Measurements from ENCODE around the gene TUBGCP3. TPM values are rescaled to one million over a fixed set of nuclear protein-coding genes. Genes with fewer than 3 reads are reported as not detected.
"Not testable (repeated sequence)": the region's sequence is repeated elsewhere in the genome, so short reads cannot be mapped to it uniquely, and the experiment has no call there.

The TUBGCP3 gene
- polyA plus RNA-seq, 6 donors from 2014 or later, result 13.3 to 24.4 (median 16.5) TPM

GRCh38 chr13:112562786-112563383 lies 25.1 kb downstream of the TUBGCP3 start:
- no peaks in the 10 kb centered on the region for H3K9me3 Mint-ChIP-seq
- peak overlapping the region in 1 of 6 donors; percentile 55 for H3K27ac Mint-ChIP-seq
- no peak for DNase-seq
- no peak overlapping the region for H3K4me3 Mint-ChIP-seq
- H3K27me3 Mint-ChIP-seq, result no peaks in the 10 kb centered on the region
- H3K36me3 Mint-ChIP-seq, result peaks cover 23 to 24% of the 10 kb centered on the region in 2 donors
- H3K4me1 Mint-ChIP-seq, result peaks cover 24 to 30% (median 29%) of the 10 kb centered on the region in 3 donors
- no peak for ATAC-seq (ENCODE audit: low read depth in 2 of 2)

DNA sequence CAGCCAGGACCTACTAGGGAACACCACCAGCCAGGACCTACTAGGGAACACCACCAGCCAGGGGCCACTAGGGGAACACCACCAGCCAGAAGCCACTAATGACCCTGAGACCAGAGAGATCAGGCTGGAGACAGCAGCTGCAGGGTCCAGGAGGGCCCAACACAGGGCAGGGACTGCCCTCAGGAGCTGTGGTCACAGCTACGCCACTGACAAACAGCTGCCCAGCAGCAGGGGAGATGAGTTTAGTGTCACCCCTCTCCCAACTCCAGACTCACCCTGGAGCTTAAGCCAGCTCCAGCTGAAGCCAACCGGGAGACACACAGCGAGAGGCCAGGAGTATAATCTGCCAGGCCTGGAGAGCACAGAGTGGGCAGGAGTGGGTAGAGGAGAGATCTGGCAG lies 25.7 kb downstream of the TUBGCP3 start:
- H3K36me3 Mint-ChIP-seq, result peaks cover 23 to 27% of the 10 kb centered on the region in 2 donors
- no peaks in the 10 kb centered on the region for H3K9me3 Mint-ChIP-seq
- ATAC-seq (ENCODE audit: low read depth in 2 of 2) (no peak), DNase-seq (no peak)
- no peaks in the 10 kb centered on the region for H3K27me3 Mint-ChIP-seq
- H3K27ac Mint-ChIP-seq, result peak overlapping the region in 2 of 6 donors; percentile 41 to 52
- peak overlapping the region in 1 of 8 donors; percentile 20 for H3K4me3 Mint-ChIP-seq
- H3K4me1 Mint-ChIP-seq, result peaks cover 24 to 30% (median 29%) of the 10 kb centered on the region in 3 donors

DNA sequence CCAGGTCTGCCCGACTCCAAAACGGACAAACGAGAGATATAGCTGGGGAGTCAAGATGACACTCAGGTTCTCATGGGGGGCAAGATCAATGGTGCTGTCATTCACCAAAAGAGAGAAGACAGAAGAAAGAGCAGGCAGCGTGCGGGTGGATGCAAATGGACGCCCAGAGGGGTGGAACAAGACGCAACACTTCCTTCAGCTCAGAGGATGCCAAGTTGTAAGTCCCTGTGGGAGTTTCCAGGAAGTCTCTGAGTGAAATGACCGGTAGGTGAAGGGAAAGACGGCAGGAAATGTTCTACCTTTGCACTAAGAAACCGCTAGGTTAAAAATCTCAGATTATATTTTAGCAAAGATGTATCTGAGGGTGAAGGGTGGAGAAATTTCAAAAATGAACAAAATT lies 26.5 kb downstream of the TUBGCP3 start:
- Mint-ChIP-seq H3K4me1 (peaks cover 23 to 29% (median 24%) of the 10 kb centered on the region in 3 donors), H3K27ac (peak overlapping the region in 2 of 6 donors; percentile 10 to 30), H3K4me3 (peak overlapping the region in 1 of 8 donors; percentile 32), H3K27me3 (no peaks in the 10 kb centered on the region), H3K36me3 (peaks cover 23 to 27% of the 10 kb centered on the region in 2 donors), H3K9me3 (no peaks in the 10 kb centered on the region)
- ATAC-seq (ENCODE audit: low read depth in 2 of 2) (no peak), DNase-seq (no peak)

DNA sequence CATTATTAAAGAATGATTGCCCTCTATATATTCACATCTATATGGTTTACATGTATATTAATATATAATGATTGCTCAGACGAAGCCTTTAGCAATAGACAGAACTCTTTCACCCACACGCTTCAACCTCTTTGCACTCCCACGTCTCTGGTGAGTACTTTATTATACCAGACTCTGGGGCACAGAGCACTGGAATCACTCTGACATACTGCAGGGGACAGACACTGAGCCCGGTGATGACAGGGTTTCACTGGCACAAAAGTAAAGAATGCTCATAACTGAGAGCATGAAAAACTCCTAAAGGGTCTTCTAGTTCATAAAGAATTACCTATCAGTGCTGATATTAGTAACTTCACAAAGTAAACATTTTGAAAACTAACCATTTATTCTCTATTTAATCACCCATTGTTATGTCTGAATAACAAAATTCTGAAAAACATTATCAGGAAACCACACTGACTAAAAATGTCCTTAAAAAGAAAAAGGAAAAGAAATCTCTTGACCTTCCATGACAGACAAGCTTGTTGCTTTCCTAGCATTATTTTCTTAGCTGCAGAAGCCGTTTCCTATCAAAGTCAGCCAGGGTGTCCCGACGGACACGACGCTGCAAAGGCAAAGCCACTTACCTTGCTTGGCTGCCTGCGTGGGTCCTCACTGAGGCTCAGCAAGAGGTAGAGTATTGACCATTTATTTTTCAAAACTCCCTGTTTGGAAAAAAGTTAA lies 29.1 kb downstream of the TUBGCP3 start:
- Mint-ChIP-seq H3K9me3 (no peaks in the 10 kb centered on the region), H3K4me1 (peaks cover 23 to 29% (median 24%) of the 10 kb centered on the region in 3 donors), H3K36me3 (peaks cover 22 to 48% of the 10 kb centered on the region in 2 donors), H3K27me3 (no peaks in the 10 kb centered on the region), H3K27ac (no peak overlapping the region), H3K4me3 (no peak overlapping the region)
- no peak for DNase-seq
- no peak for ATAC-seq (ENCODE audit: low read depth in 2 of 2)

GRCh38 chr13:112556600-112556999 lies 31.4 kb downstream of the TUBGCP3 start:
- H3K27me3 Mint-ChIP-seq, result no peaks in the 10 kb centered on the region
- H3K4me3 Mint-ChIP-seq, result no peak overlapping the region
- peaks cover 25 to 61% of the 10 kb centered on the region in 2 donors for H3K36me3 Mint-ChIP-seq
- H3K4me1 Mint-ChIP-seq, result peaks cover 7 to 21% (median 15%) of the 10 kb centered on the region in 3 donors
- H3K9me3 Mint-ChIP-seq, result no peaks in the 10 kb centered on the region
- H3K27ac Mint-ChIP-seq, result peak overlapping the region in 1 of 6 donors; percentile 56
- DNase-seq (no peak), ATAC-seq (ENCODE audit: low read depth in 2 of 2) (no peak)

DNA sequence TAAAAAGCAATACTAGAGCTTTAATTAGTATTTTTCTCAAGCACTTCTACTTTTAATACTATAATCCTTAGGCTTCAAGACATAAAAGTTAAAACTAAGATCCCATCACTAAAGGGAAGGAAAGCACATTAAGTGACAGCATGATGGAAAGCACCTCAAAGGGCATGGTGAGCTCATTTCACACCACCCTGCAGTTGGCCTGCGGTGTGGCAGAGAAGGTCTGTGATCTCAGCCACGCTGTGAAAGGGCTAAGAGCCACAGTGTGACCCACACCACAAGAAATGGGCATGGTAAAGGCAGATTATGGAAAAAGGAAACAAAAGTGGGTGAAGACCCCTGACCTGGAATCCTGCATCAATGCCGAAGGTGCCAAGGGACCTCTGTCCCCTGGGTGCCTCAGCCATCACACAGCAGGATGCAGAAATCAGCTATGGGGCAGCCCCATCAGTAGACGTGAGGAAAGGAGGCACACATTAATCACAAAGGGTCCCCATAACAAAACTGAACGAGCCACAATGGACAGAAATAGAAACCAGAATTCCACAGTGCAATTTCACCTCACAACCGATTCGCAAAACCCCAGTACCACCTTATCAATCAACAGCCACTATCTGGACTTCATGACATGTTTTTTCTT lies 33.6 kb downstream of the TUBGCP3 start:
- Mint-ChIP-seq H3K36me3 (peaks cover 26 to 60% of the 10 kb centered on the region in 2 donors), H3K9me3 (no peaks in the 10 kb centered on the region), H3K27ac (peak overlapping the region in 1 of 6 donors; percentile 23), H3K4me1 (peaks cover 0 to 6% (median 4%) of the 10 kb centered on the region in 3 donors), H3K27me3 (no peaks in the 10 kb centered on the region), H3K4me3 (no peak overlapping the region)
- DNase-seq (no peak), ATAC-seq (ENCODE audit: low read depth in 2 of 2) (no peak)

- DNase-seq, result not testable (repeated sequence)
These were observed 39.0 kb downstream of the TUBGCP3 start for GRCh38 chr13:112548975-112549374.

GRCh38 chr13:112545856-112546255 lies 42.1 kb downstream of the TUBGCP3 start:
- ATAC-seq (ENCODE audit: low read depth in 2 of 2), result no peak
- Mint-ChIP-seq H3K4me3 (no peak overlapping the region), H3K4me1 (peaks cover 3 to 10% (median 3%) of the 10 kb centered on the region in 3 donors), H3K27me3 (no peaks in the 10 kb centered on the region), H3K36me3 (peaks cover 21 to 38% of the 10 kb centered on the region in 2 donors), H3K9me3 (no peaks in the 10 kb centered on the region), H3K27ac (peak overlapping the region in 1 of 6 donors; percentile 78)
- no peak for DNase-seq

More at GRCh38 chr13:112548975-112549374, 39.0 kb downstream of the TUBGCP3 start:
- not testable (repeated sequence) for ATAC-seq (ENCODE audit: low read depth in 2 of 2); H3K27ac Mint-ChIP-seq; H3K4me3 Mint-ChIP-seq; H3K9me3 Mint-ChIP-seq; H3K27me3 Mint-ChIP-seq
- H3K4me1 Mint-ChIP-seq, result peaks cover 7 to 10% (median 9%) of the 10 kb centered on the region in 3 donors
- peaks cover 45 to 49% of the 10 kb centered on the region in 2 donors for H3K36me3 Mint-ChIP-seq

- Mint-ChIP-seq H3K4me1 (no peaks in the 10 kb centered on the region), H3K27me3 (no peaks in the 10 kb centered on the region), H3K36me3 (peaks cover 3 to 7% of the 10 kb centered on the region in 2 donors), H3K9me3 (peaks cover 0 to 2% (median 0%) of the 10 kb centered on the region in 7 donors), H3K27ac (peak overlapping the region in 1 of 6 donors; percentile 47), H3K4me3 (no peak overlapping the region)
- no peak for DNase-seq
- ATAC-seq (ENCODE audit: low read depth in 2 of 2), result peak in 1 of 2 donors; percentile 21
These were observed 54.9 kb downstream of the TUBGCP3 start for GRCh38 chr13:112532837-112533745.

DNA sequence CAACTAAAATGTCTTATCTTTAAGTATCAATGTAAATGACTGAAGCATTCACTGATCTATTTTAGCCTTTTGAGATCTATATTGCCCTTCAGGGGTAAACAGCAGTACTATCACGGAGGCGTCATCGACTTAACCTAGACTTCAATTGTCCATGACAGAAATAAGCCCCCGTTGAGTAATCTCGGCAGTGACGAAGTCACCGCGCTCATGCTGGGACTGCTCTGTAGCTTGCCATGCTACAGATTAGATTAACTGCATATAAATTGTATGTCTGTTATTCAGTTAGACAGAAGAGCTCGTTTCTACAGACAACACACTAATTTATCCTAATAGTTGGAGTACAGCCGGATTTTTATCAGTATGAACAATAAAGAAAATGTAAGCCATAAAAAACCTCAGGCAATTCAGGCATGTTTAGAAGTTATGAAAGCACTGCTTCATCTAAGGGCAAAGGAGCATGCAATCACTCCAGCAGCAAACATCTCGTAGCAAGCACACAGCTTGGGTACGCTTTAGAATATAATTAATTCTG lies 56.6 kb downstream of the TUBGCP3 start:
- ATAC-seq (ENCODE audit: low read depth in 2 of 2), result no peak
- Mint-ChIP-seq H3K27ac (peak overlapping the region in 2 of 6 donors; percentile 54 to 62), H3K27me3 (no peaks in the 10 kb centered on the region), H3K4me1 (no peaks in the 10 kb centered on the region), H3K4me3 (no peak overlapping the region), H3K9me3 (no peaks in the 10 kb centered on the region), H3K36me3 (no peaks in the 10 kb centered on the region)
- DNase-seq, result no peak

GRCh38 chr13:112530861-112531260 lies 57.1 kb downstream of the TUBGCP3 start:
- no peaks in the 10 kb centered on the region for H3K9me3 Mint-ChIP-seq
- H3K4me3 Mint-ChIP-seq, result no peak overlapping the region
- H3K27me3 Mint-ChIP-seq, result no peaks in the 10 kb centered on the region
- no peaks in the 10 kb centered on the region for H3K4me1 Mint-ChIP-seq
- DNase-seq (no peak), ATAC-seq (ENCODE audit: low read depth in 2 of 2) (no peak)
- H3K27ac Mint-ChIP-seq, result no peak overlapping the region
- no peaks in the 10 kb centered on the region for H3K36me3 Mint-ChIP-seq

- no peaks in the 10 kb centered on the region for H3K9me3 Mint-ChIP-seq
- no peaks in the 10 kb centered on the region for H3K27me3 Mint-ChIP-seq
- no peak for ATAC-seq (ENCODE audit: low read depth in 2 of 2)
- H3K4me3 Mint-ChIP-seq, result no peak overlapping the region
- no peak overlapping the region for H3K27ac Mint-ChIP-seq
- DNase-seq, result no peak
- no peaks in the 10 kb centered on the region for H3K4me1 Mint-ChIP-seq
- no peaks in the 10 kb centered on the region for H3K36me3 Mint-ChIP-seq
These were observed 58.7 kb downstream of the TUBGCP3 start for GRCh38 chr13:112529216-112529615.

Data from naive B cell (primary cell).